Heart left ventricle (tissue), 13 donors: ENCODE measurements around the gene TATDN2.

ENCODE experiments used
- CTCF ChIP-seq, 12 donors: fragments of 200-600 bp; sonication (generic) in 4 of 12; IDR thresholded peaks; one replicate each; pipeline versions ENCODE4 v1.5.0 to v1.8.0; 2018 to 2022; ENCODE audit warnings: antibody characterized with exemption in 12 of 12, mild to moderate bottlenecking in 5 of 12
- POLR2A ChIP-seq, 2 donors: fragments of 450-650 bp; IDR thresholded peaks; one replicate each; pipeline ENCODE4 v1.6.1; 2017; ENCODE audit warnings: antibody characterized with exemption in 2 of 2, mild to moderate bottlenecking in 2 of 2, moderate library complexity in 2 of 2
- donor health status: ischemic (EF 13 %, LVEDD 7.1; RV severe dilation, severe dysfunction).
- donor health status: DM: no; HTN: yes; CAD: no.
- donor health status: DM: no; HTN: no; CAD: no.
- donor health status: ischemic (EF 25% LVEDD 6.9; RV normal size, moderate dysfunction).
- donor health status: ischemic (EF 25% LVEDD 5.7; RV mildly dilated, moderate dysfunction).
- donor health status: ischemic (EF 35%, LVEDD 5.7; RV mildly dilated, moderate dysfunction).
- donor health status: nonischemic (EF 11% LVEDD 7.7; RV severe dilation, severe dysfunction).
- donor health status: DM: yes; HTN: yes; CAD: no.
- donor health status: PGD.
- donor health status: ischemic (EF 29% LVEDD 5.4; RV normal size, mild dysfunction).
- donor health status: nonischemic (EF 23%, LVEDD 6.1; RV moderate dilation, normal function).

GRCh38 chr3:10233988-10234387, 14.3 kb upstream of the TATDN2 start:
- TF ChIP-seq POLR2A (IDR thresholded peaks at IDR 0.05) (no peak), CTCF (IDR thresholded peaks at IDR 0.05) (no peak)
